Gastrocnemius medialis (tissue), 4 donors: ENCODE measurements around the gene COL25A1.

Experiments used
- POLR2A ChIP-seq, 2 donors: fragments of 450-650 bp; IDR thresholded peaks; one replicate each; pipeline ENCODE4 v1.6.1; 2017; ENCODE audit warnings: antibody characterized with exemption in 2 of 2, mild to moderate bottlenecking in 2 of 2, moderate library complexity in 2 of 2
- TF ChIP-seq, protein P1 (sequence below), 5 experiments: fragments of 450-650 bp in 3 of 5; fragments of 200-600 bp in 2 of 5; sonication (generic) in 2 of 5; IDR thresholded peaks in 4 of 5; conservative IDR thresholded peaks in 1 of 5; 1 replicate in 4 of 5; 2 replicates in 1 of 5; pipeline ENCODE4 v1.5.1; 2016 to 2019; ENCODE audit warnings: antibody characterized with exemption in 5 of 5, mild to moderate bottlenecking in 3 of 5, moderate library complexity in 3 of 5

GRCh38 chr4:109243871-109244270 is 58.6 kb downstream of the COL25A1 start:
- TF ChIP-seq, protein P1, sequence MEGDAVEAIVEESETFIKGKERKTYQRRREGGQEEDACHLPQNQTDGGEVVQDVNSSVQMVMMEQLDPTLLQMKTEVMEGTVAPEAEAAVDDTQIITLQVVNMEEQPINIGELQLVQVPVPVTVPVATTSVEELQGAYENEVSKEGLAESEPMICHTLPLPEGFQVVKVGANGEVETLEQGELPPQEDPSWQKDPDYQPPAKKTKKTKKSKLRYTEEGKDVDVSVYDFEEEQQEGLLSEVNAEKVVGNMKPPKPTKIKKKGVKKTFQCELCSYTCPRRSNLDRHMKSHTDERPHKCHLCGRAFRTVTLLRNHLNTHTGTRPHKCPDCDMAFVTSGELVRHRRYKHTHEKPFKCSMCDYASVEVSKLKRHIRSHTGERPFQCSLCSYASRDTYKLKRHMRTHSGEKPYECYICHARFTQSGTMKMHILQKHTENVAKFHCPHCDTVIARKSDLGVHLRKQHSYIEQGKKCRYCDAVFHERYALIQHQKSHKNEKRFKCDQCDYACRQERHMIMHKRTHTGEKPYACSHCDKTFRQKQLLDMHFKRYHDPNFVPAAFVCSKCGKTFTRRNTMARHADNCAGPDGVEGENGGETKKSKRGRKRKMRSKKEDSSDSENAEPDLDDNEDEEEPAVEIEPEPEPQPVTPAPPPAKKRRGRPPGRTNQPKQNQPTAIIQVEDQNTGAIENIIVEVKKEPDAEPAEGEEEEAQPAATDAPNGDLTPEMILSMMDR (IDR thresholded peaks at IDR 0.05 in 4 of 5, conservative IDR thresholded peaks at IDR 0.05 in 1 of 5): no peak
- TF ChIP-seq POLR2A (IDR thresholded peaks at IDR 0.05): no peak
